Trophoblast cell (in vitro differentiated cells and primary cell): ENCODE results near the gene IWS1. TPM values are rescaled to one million over a fixed set of nuclear protein-coding genes. Genes with fewer than 3 reads are reported as not detected.

ENCODE experiments used
- DNase-seq, 2 donors: peaks; one replicate each; pipeline ENCODE4 v3.0.0-alpha.2; 2016
- H2AFZ ChIP-seq: 2 replicates; pipeline ENCODE4 v1.6.1; 2013; ENCODE audit warnings: low read length, moderate library complexity, mild to moderate bottlenecking; ENCODE audit not compliant: insufficient read depth, poor library complexity
- H2AK5ac ChIP-seq: 2 replicates; pipeline ENCODE4 v1.6.1; 2013; ENCODE audit warnings: mild to moderate bottlenecking, low read length
- H2BK120ac ChIP-seq: 2 replicates; pipeline ENCODE4 v1.6.1; 2013; ENCODE audit warnings: low read length, mild to moderate bottlenecking, moderate library complexity; ENCODE audit not compliant: insufficient read depth, poor library complexity
- H2BK12ac ChIP-seq: 2 replicates; pipeline ENCODE4 v1.6.1; 2013; ENCODE audit warnings: mild to moderate bottlenecking, low read length, moderate library complexity
- H2BK5ac ChIP-seq: 2 replicates; pipeline ENCODE4 v1.6.1; 2013; ENCODE audit warnings: low read length, low read depth, moderate library complexity, mild to moderate bottlenecking; ENCODE audit not compliant: poor library complexity
- H3K14ac ChIP-seq: 2 replicates; pipeline ENCODE4 v1.6.1; 2013; ENCODE audit warnings: mild to moderate bottlenecking, low read length
- H3K18ac ChIP-seq: 2 replicates; pipeline ENCODE4 v1.6.1; 2013; ENCODE audit warnings: mild to moderate bottlenecking, low read length
- H3K23ac ChIP-seq: 2 replicates; pipeline ENCODE4 v1.6.1; 2013; ENCODE audit warnings: low read length
- H3K27ac ChIP-seq: 2 replicates; pipeline ENCODE4 v1.5.1; 2013; ENCODE audit warnings: low read depth, mild to moderate bottlenecking, inconsistent platforms, low read length, moderate library complexity
- H3K27me3 ChIP-seq: 2 replicates; pipeline ENCODE4 v1.6.1; 2013; ENCODE audit warnings: inconsistent platforms, mild to moderate bottlenecking, low read length, moderate library complexity; ENCODE audit not compliant: insufficient read depth
- H3K36me3 ChIP-seq, 2 experiments: 1 replicate in 1 of 2; 2 replicates in 1 of 2; pipeline ENCODE4 v1.6.1; 2013; ENCODE audit warnings: low read length in 2 of 2, mild to moderate bottlenecking in 2 of 2, moderate library complexity in 1 of 2; ENCODE audit not compliant: insufficient read depth in 2 of 2, control insufficient read depth in 1 of 2
- H3K4ac ChIP-seq: 2 replicates; pipeline ENCODE4 v1.6.1; 2013; ENCODE audit warnings: low read depth, mild to moderate bottlenecking, low read length, moderate library complexity
- H3K4me1 ChIP-seq, 2 experiments: 1 replicate in 1 of 2; 2 replicates in 1 of 2; pipeline ENCODE4 v1.6.1; 2013; ENCODE audit warnings: low read length in 2 of 2, mild to moderate bottlenecking in 2 of 2, moderate library complexity in 1 of 2; ENCODE audit not compliant: insufficient read depth in 2 of 2, control insufficient read depth in 1 of 2
- H3K4me2 ChIP-seq: 2 replicates; pipeline ENCODE4 v1.6.1; 2013; ENCODE audit warnings: inconsistent platforms, mild to moderate bottlenecking, low read length, moderate library complexity
- H3K4me3 ChIP-seq: 2 replicates; pipeline ENCODE4 v1.5.1; 2013; ENCODE audit warnings: mild to moderate bottlenecking, low read depth, low read length, inconsistent platforms
- H3K79me1 ChIP-seq: one replicate; pipeline ENCODE4 v1.6.1; 2013; ENCODE audit warnings: low read length
- H3K79me2 ChIP-seq: 2 replicates; pipeline ENCODE4 v1.6.1; 2013; ENCODE audit warnings: low read length, mild to moderate bottlenecking; ENCODE audit not compliant: control insufficient read depth, insufficient read depth, poor library complexity
- H3K9ac ChIP-seq: 2 replicates; pipeline ENCODE4 v1.6.1; 2013; ENCODE audit warnings: mild to moderate bottlenecking, low read length
- H3K9me3 ChIP-seq: 2 replicates; pipeline ENCODE4 v1.6.1; 2013; ENCODE audit warnings: low read depth, mild to moderate bottlenecking, control low read depth, inconsistent platforms, low read length; ENCODE audit not compliant: insufficient read depth
- H4K12ac ChIP-seq: 2 replicates; pipeline ENCODE4 v1.6.1; 2013; ENCODE audit warnings: low read depth, mild to moderate bottlenecking, low read length, moderate library complexity
- H4K8ac ChIP-seq: 2 replicates; pipeline ENCODE4 v1.6.1; 2013; ENCODE audit warnings: low read depth, mild to moderate bottlenecking, low read length, moderate library complexity
- H4K91ac ChIP-seq: one replicate; pipeline ENCODE4 v1.6.1; 2013; ENCODE audit warnings: low read depth, mild to moderate bottlenecking, low read length, moderate library complexity
- WGBS: extraction: QIAGEN DNeasy Blood & Tissue Kit; methylation state at CpG from one replicate; pipeline ENCODE4 v1.1.7; 2013; ENCODE audit warnings: missing lambda C conversion rate; ENCODE audit not compliant: insufficient read length, insufficient coverage; ENCODE audit errors: extremely low coverage; 5-methylcytosine and 5-hydroxymethylcytosine counted together
- polyA plus RNA-seq: library from polyadenylated mRNA; stranded (reverse); fragments of 200-250 nt; gene quantifications from 2 replicates; pipeline ENCODE4 v1.2.3, GENCODE V29; 2013

Gene IWS1
- 66.1 and 67.8 TPM in 2 replicates for polyA plus RNA-seq

- H3K79me2 ChIP-seq: peaks cover 16% of the 10 kb centered on the region
- H3K18ac ChIP-seq: peak within 1 kb of the TSS; percentile 89
- no peaks in the 10 kb centered on the region for H3K27me3 ChIP-seq
- peak within 1 kb of the TSS; percentile 85 for H3K4me3 ChIP-seq
- H2BK12ac ChIP-seq: peak within 1 kb of the TSS; percentile 30
- H4K12ac ChIP-seq: peak within 1 kb of the TSS; percentile 92
- WGBS: no CpG with 5 or more reads among the region's 70 CpGs
- H3K79me1 ChIP-seq: peaks cover 16% of the 10 kb centered on the region
- peak within 1 kb of the TSS; percentile 89 for H2AFZ ChIP-seq
- H3K4ac ChIP-seq: peak within 1 kb of the TSS; percentile 94
- H2AK5ac ChIP-seq: peak within 1 kb of the TSS; percentile 55
- H3K4me1 ChIP-seq: peaks cover 2 to 6% of the 10 kb centered on the region in 2 experiments
- H3K4me2 ChIP-seq: peak within 1 kb of the TSS; percentile 87
- H3K9ac ChIP-seq: peak within 1 kb of the TSS; percentile 96
- H3K9me3 ChIP-seq: no peaks in the 10 kb centered on the region
- DNase-seq: peak; percentile 98 to 99
- peak within 1 kb of the TSS; percentile 85 for H2BK120ac ChIP-seq
- H3K36me3 ChIP-seq: peaks cover 4 to 7% of the 10 kb centered on the region in 2 experiments
- peak within 1 kb of the TSS; percentile 92 for H3K27ac ChIP-seq
- peak within 1 kb of the TSS; percentile 80 for H2BK5ac ChIP-seq
- peak within 1 kb of the TSS; percentile 95 for H4K91ac ChIP-seq
- peak within 1 kb of the TSS; percentile 95 for H3K14ac ChIP-seq
- no peak within 1 kb of the TSS for H3K23ac ChIP-seq
- H4K8ac ChIP-seq: peak within 1 kb of the TSS; percentile 95
These were observed at the start of gene IWS1 for GRCh38 chr2:127526132-127527000. TSS of gene IWS1 (minus strand) at chr2:127526489. CDS start at chr2:127526208, 281 bp downstream.

GRCh38 chr2:127575941-127576432 lies 49.7 kb upstream of the IWS1 start:
- H2AK5ac ChIP-seq: no peak overlapping the region
- H4K8ac ChIP-seq: no peak overlapping the region
- H3K23ac ChIP-seq: no peak overlapping the region
- H2BK5ac ChIP-seq: no peak overlapping the region
- H2BK120ac ChIP-seq: no peak overlapping the region
- H3K9ac ChIP-seq: no peak overlapping the region
- no peak overlapping the region for H3K18ac ChIP-seq
- no peaks in the 10 kb centered on the region for H3K79me1 ChIP-seq
- no peak overlapping the region for H2BK12ac ChIP-seq
- no peaks in the 10 kb centered on the region for H3K9me3 ChIP-seq
- H4K91ac ChIP-seq: no peak overlapping the region
- H4K12ac ChIP-seq: no peak overlapping the region
- no peaks in the 10 kb centered on the region for H3K36me3 ChIP-seq
- H3K4ac ChIP-seq: no peak overlapping the region
- DNase-seq: no peak
- H3K4me2 ChIP-seq: no peak overlapping the region
- H3K4me3 ChIP-seq: no peak overlapping the region
- H3K14ac ChIP-seq: no peak overlapping the region
- H3K27ac ChIP-seq: no peak overlapping the region
- H2AFZ ChIP-seq: no peak overlapping the region
- WGBS: no CpG with 5 or more reads among the region's 11 CpGs
- no peaks in the 10 kb centered on the region for H3K27me3 ChIP-seq
- H3K79me2 ChIP-seq: no peaks in the 10 kb centered on the region
- H3K4me1 ChIP-seq: peaks cover 0 to 2% of the 10 kb centered on the region in 2 experiments

DNA sequence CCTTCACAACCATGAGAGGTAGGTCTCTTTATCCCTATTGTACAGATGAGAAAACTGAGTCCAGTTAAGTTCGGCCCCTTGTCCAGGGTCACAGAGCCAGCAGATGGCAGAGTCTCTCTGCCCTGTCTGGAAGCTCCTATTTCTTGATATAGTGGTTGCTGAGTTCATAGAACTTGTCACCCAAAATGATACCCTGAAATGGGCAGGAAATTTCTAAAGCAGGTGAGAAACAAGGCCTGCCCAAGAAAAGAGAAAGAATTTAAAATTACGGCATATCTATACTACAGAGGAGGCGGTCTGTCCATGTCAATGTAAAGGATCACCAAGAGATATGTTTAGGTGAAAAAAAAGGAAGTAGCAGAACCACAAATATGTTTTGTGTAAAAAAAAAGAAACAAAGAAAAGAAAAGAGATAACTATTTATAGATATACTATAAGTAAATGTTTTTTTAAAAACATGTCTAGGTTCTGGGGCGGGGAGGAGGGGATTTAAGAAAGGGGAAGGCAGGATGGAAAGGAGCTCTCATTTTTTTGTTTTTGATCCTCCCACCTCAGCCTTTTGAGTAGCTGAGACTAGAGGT lies 49.0 kb upstream of the IWS1 start:
- Histone ChIP-seq H3K18ac (no peak overlapping the region), H4K8ac (no peak overlapping the region), H2AK5ac (no peak overlapping the region), H3K79me1 (no peaks in the 10 kb centered on the region), H2BK120ac (no peak overlapping the region), H2BK12ac (no peak overlapping the region), H4K12ac (no peak overlapping the region), H3K9me3 (no peaks in the 10 kb centered on the region), H3K36me3 (no peaks in the 10 kb centered on the region), H3K4me2 (no peak overlapping the region), H3K4me3 (no peak overlapping the region), H3K14ac (no peak overlapping the region), H2BK5ac (no peak overlapping the region), H3K4ac (no peak overlapping the region), H4K91ac (no peak overlapping the region), H3K23ac (no peak overlapping the region), H3K27ac (no peak overlapping the region), H2AFZ (no peak overlapping the region), H3K27me3 (no peaks in the 10 kb centered on the region), H3K79me2 (no peaks in the 10 kb centered on the region), H3K4me1 (peaks cover 0 to 2% of the 10 kb centered on the region in 2 experiments), H3K9ac (no peak overlapping the region)
- DNase-seq: no peak
- no CpG with 5 or more reads among the region's 4 CpGs for WGBS

GRCh38 chr2:127574656-127575055 lies 48.4 kb upstream of the IWS1 start:
- Histone ChIP-seq H2BK120ac (no peak overlapping the region), H3K9me3 (no peaks in the 10 kb centered on the region), H3K4me3 (no peak overlapping the region), H3K4me2 (no peak overlapping the region), H2AFZ (no peak overlapping the region), H3K23ac (peak overlapping the region; percentile 55), H2BK5ac (no peak overlapping the region), H3K4ac (no peak overlapping the region), H3K9ac (peak overlapping the region; percentile 38), H4K91ac (no peak overlapping the region), H2AK5ac (no peak overlapping the region), H2BK12ac (no peak overlapping the region), H3K18ac (no peak overlapping the region), H4K8ac (no peak overlapping the region), H3K27me3 (no peaks in the 10 kb centered on the region), H4K12ac (no peak overlapping the region), H3K79me1 (no peaks in the 10 kb centered on the region), H3K27ac (no peak overlapping the region), H3K36me3 (no peaks in the 10 kb centered on the region), H3K79me2 (no peaks in the 10 kb centered on the region), H3K4me1 (peaks cover 0 to 2% of the 10 kb centered on the region in 2 experiments), H3K14ac (no peak overlapping the region)
- DNase-seq: no peak
- no CpG with 5 or more reads among the region's 3 CpGs for WGBS
